Vagina (tissue), 2 donors: Measurements from ENCODE around the gene FGFBP2. TPM values are rescaled to one million over a fixed set of nuclear protein-coding genes. Genes with fewer than 3 reads are reported as not detected.

ENCODE experiments used
- DNase-seq, 2 donors: peaks; one replicate each; pipeline ENCODE4 v3.0.0-alpha.2; 2017; ENCODE audit errors: extremely low spot score in 2 of 2
- H3K27ac ChIP-seq: fragments of 200-600 bp; sonication (generic); one replicate; pipeline ENCODE4 v1.5.1; 2019
- H3K27me3 ChIP-seq: fragments of 200-600 bp; sonication (generic); one replicate; pipeline ENCODE4 v1.5.1; 2019
- H3K36me3 ChIP-seq, 2 donors: fragments of 200-600 bp; sonication (generic); one replicate each; pipeline ENCODE4 v1.5.1; 2017 to 2019
- H3K4me1 ChIP-seq: fragments of 200-600 bp; sonication (generic); one replicate; pipeline ENCODE4 v1.5.1; 2019
- H3K4me3 ChIP-seq, 2 donors: fragments of 200-600 bp; sonication (generic); 1 replicate in 1 of 2; 2 replicates in 1 of 2; pipeline ENCODE4 v1.5.1; 2016 to 2019
- H3K9me3 ChIP-seq: fragments of 200-600 bp; sonication (generic); one replicate; pipeline ENCODE4 v1.5.1; 2019
- CTCF ChIP-seq, 3 experiments: fragments of 450-650 bp in 2 of 3; fragments of 200-600 bp in 1 of 3; sonication (generic) in 1 of 3; IDR thresholded peaks; one replicate each; pipeline ENCODE4 v1.5.1; 2017 to 2019; ENCODE audit warnings: antibody characterized with exemption in 3 of 3, mild to moderate bottlenecking in 2 of 3, moderate library complexity in 2 of 3
- POLR2A ChIP-seq, 2 donors: fragments of 450-650 bp; IDR thresholded peaks; one replicate each; pipeline ENCODE4 v1.6.1; 2017; ENCODE audit warnings: antibody characterized with exemption in 2 of 2, mild to moderate bottlenecking in 2 of 2, moderate library complexity in 2 of 2
- POLR2AphosphoS5 ChIP-seq, 2 donors: sonication (generic); formaldehyde crosslinking; IDR thresholded peaks; one replicate each; pipeline ENCODE4 v1.9.0; 2017; ENCODE audit warnings: antibody characterized with exemption in 2 of 2, mild to moderate bottlenecking in 2 of 2, low read depth in 1 of 2; ENCODE audit not compliant: insufficient read depth in 1 of 2
- intact Hi-C: fragments of 100-400 bp; cut with DNase I; formaldehyde crosslinking; loops from one replicate; pipeline ENCODE4 v1.15.1; 2023
- total RNA-seq: library from RNA; depleted of rRNA; stranded (reverse); fragments of >200 nt; gene quantifications from one replicate; pipeline ENCODE4 v1.2.3, GENCODE V29; 2016

Gene FGFBP2
- total RNA-seq, 1 donor from 2014 or later: 2.9 TPM

GRCh38 chr4:16006771-16007446, 43.9 kb upstream of the FGFBP2 start:
- TF ChIP-seq CTCF (IDR thresholded peaks at IDR 0.05): no peak
- TF ChIP-seq POLR2A (IDR thresholded peaks at IDR 0.05): no peak
- no peak for TF ChIP-seq POLR2AphosphoS5 (IDR thresholded peaks at IDR 0.05; ENCODE audit: insufficient read depth in 1 of 2, low read depth in 1 of 2)
- intact Hi-C loops: no loop called here

GRCh38 chr4:16005676-16006075, 42.7 kb upstream of the FGFBP2 start:
- TF ChIP-seq POLR2A (IDR thresholded peaks at IDR 0.05) (no peak), CTCF (IDR thresholded peaks at IDR 0.05) (no peak), POLR2AphosphoS5 (IDR thresholded peaks at IDR 0.05; ENCODE audit: insufficient read depth in 1 of 2, low read depth in 1 of 2) (no peak)
- no peak overlapping the region for H3K4me3 ChIP-seq
- peaks cover 5% of the 10 kb centered on the region for H3K4me1 ChIP-seq
- H3K27me3 ChIP-seq: no peaks in the 10 kb centered on the region
- H3K9me3 ChIP-seq: no peaks in the 10 kb centered on the region
- H3K27ac ChIP-seq: no peak overlapping the region
- intact Hi-C loops: no loop called here
- DNase-seq: no peak
- H3K36me3 ChIP-seq: no peaks in the 10 kb centered on the region

More at GRCh38 chr4:16006771-16007446, 43.9 kb upstream of the FGFBP2 start:
- Histone ChIP-seq H3K36me3 (no peaks in the 10 kb centered on the region), H3K4me1 (no peaks in the 10 kb centered on the region), H3K27me3 (no peaks in the 10 kb centered on the region), H3K27ac (no peak overlapping the region), H3K9me3 (no peaks in the 10 kb centered on the region), H3K4me3 (no peak overlapping the region)
- no peak for DNase-seq

GRCh38 chr4:16001484-16001858, 38.5 kb upstream of the FGFBP2 start:
- H3K4me3 ChIP-seq: no peak overlapping the region
- H3K9me3 ChIP-seq: no peaks in the 10 kb centered on the region
- no peaks in the 10 kb centered on the region for H3K27me3 ChIP-seq
- H3K4me1 ChIP-seq: peaks cover 5% of the 10 kb centered on the region
- no peak for DNase-seq
- TF ChIP-seq POLR2AphosphoS5 (IDR thresholded peaks at IDR 0.05; ENCODE audit: insufficient read depth in 1 of 2, low read depth in 1 of 2) (no peak), CTCF (IDR thresholded peaks at IDR 0.05) (peak; percentile 12 to 86 (median 70)), POLR2A (IDR thresholded peaks at IDR 0.05) (no peak)
- no peaks in the 10 kb centered on the region for H3K36me3 ChIP-seq
- no peak overlapping the region for H3K27ac ChIP-seq
- intact Hi-C loops: no loop called here

- H3K36me3 ChIP-seq: no peaks in the 10 kb centered on the region
- intact Hi-C loops: no loop called here
- H3K27ac ChIP-seq: no peak overlapping the region
- no peaks in the 10 kb centered on the region for H3K9me3 ChIP-seq
- TF ChIP-seq POLR2A (IDR thresholded peaks at IDR 0.05) (no peak), POLR2AphosphoS5 (IDR thresholded peaks at IDR 0.05; ENCODE audit: insufficient read depth in 1 of 2, low read depth in 1 of 2) (no peak), CTCF (IDR thresholded peaks at IDR 0.05) (no peak)
- no peak overlapping the region for H3K4me3 ChIP-seq
- DNase-seq: no peak
- peaks cover 5% of the 10 kb centered on the region for H3K4me1 ChIP-seq
- H3K27me3 ChIP-seq: no peaks in the 10 kb centered on the region
These were observed 37.9 kb upstream of the FGFBP2 start for GRCh38 chr4:16000708-16001483.

GRCh38 chr4:15996773-15997172, 33.8 kb upstream of the FGFBP2 start:
- no peak overlapping the region for H3K27ac ChIP-seq
- no peaks in the 10 kb centered on the region for H3K27me3 ChIP-seq
- intact Hi-C loops: no loop called here
- no peaks in the 10 kb centered on the region for H3K36me3 ChIP-seq
- no peak for TF ChIP-seq POLR2AphosphoS5 (IDR thresholded peaks at IDR 0.05; ENCODE audit: insufficient read depth in 1 of 2, low read depth in 1 of 2)
- no peak for TF ChIP-seq CTCF (IDR thresholded peaks at IDR 0.05)
- TF ChIP-seq POLR2A (IDR thresholded peaks at IDR 0.05): no peak
- no peak overlapping the region for H3K4me3 ChIP-seq
- DNase-seq: no peak
- H3K4me1 ChIP-seq: peaks cover 5% of the 10 kb centered on the region
- no peaks in the 10 kb centered on the region for H3K9me3 ChIP-seq
